ENCODE results near the gene FAM216B. TPM values are rescaled to one million over a fixed set of nuclear protein-coding genes. Genes with fewer than 3 reads are reported as not detected.

The FAM216B gene
- total and polyA plus RNA-seq, 2 experiments from 2014 or later: 0.06 TPM; not detected in 1

- Mint-ChIP-seq H3K4me3 (no peak overlapping the region), H3K27ac (no peak overlapping the region), H3K36me3 (ENCODE audit: low read depth) (peaks cover 17% of the 10 kb centered on the region; the same call in 2 of the 3 replicates), H3K27me3 (ENCODE audit: insufficient read depth, low read depth, poor library complexity) (peaks cover 1% of the 10 kb centered on the region), H3K9me3 (peaks cover 26% of the 10 kb centered on the region), H3K4me1 (peaks cover 2% of the 10 kb centered on the region; the same call in 1 of the 3 replicates)
- Histone ChIP-seq H3F3A (replicated peaks; ENCODE audit: low read depth) (no peaks in the 10 kb centered on the region), H2AFZ (no peak overlapping the region), H3K4me2 (no peak overlapping the region), H3K27me3 (ENCODE audit: insufficient read depth) (no peaks in the 10 kb centered on the region), H3K4me1 (ENCODE audit: insufficient read depth) (no peaks in the 10 kb centered on the region), H3K9me2 (ENCODE audit: insufficient read depth) (no peaks in the 10 kb centered on the region), H3K4me3 (no peak overlapping the region), H3K36me3 (ENCODE audit: insufficient read depth) (peaks cover 5% of the 10 kb centered on the region; the same call in 1 of the 2 replicates), H4K20me1 (replicated peaks; ENCODE audit: insufficient read depth) (no peaks in the 10 kb centered on the region), H3K79me2 (replicated peaks; ENCODE audit: insufficient read depth) (no peaks in the 10 kb centered on the region), H3K27ac (ENCODE audit: low read depth) (no peak overlapping the region)
- DNase-seq (ENCODE audit: low spot score): no peak
- TF ChIP-seq NANOG (IDR thresholded peaks at IDR 0.05; ENCODE audit: borderline replicate concordance) (no peak), CREB1 (CRISPR knock-in tag; IDR thresholded peaks at IDR 0.05; ENCODE audit: low read depth) (no peak), POLR2AphosphoS5 (IDR thresholded peaks at IDR 0.05; ENCODE audit: low read depth) (no peak), CTCF (conservative IDR thresholded peaks at IDR 0.05; ENCODE audit: low read depth in 2 of 2) (no peak), ZNF114 (CRISPR knock-in tag; IDR thresholded peaks at IDR 0.05) (no peak), ZNF331 (CRISPR knock-in tag; IDR thresholded peaks at IDR 0.05; ENCODE audit: low read depth) (no peak), ETS1 (IDR thresholded peaks at IDR 0.05) (no peak), JUNB (IDR thresholded peaks at IDR 0.05; ENCODE audit: unreplicated experiment) (no peak)
- ATAC-seq: no peak
These were observed 1.3 kb upstream of the FAM216B start for GRCh38 chr13:42780044-42780443.

GRCh38 chr13:42786715-42787114 lies 5.3 kb downstream of the FAM216B start:
- ATAC-seq (no peak; the same call in 2 of the 3 replicates), DNase-seq (ENCODE audit: low spot score) (no peak)
- Histone ChIP-seq H3K27me3 (ENCODE audit: insufficient read depth) (no peaks in the 10 kb centered on the region), H4K20me1 (replicated peaks; ENCODE audit: insufficient read depth) (no peaks in the 10 kb centered on the region), H3K27ac (ENCODE audit: low read depth) (no peak overlapping the region), H3K79me2 (replicated peaks; ENCODE audit: insufficient read depth) (no peaks in the 10 kb centered on the region), H3K4me1 (ENCODE audit: insufficient read depth) (peaks cover 7% of the 10 kb centered on the region), H3F3A (replicated peaks; ENCODE audit: low read depth) (no peaks in the 10 kb centered on the region), H3K9me2 (ENCODE audit: insufficient read depth) (no peaks in the 10 kb centered on the region), H3K4me3 (no peak overlapping the region), H3K36me3 (ENCODE audit: insufficient read depth) (no peaks in the 10 kb centered on the region), H3K4me2 (no peak overlapping the region), H2AFZ (peak overlapping the region; percentile 40)
- Mint-ChIP-seq H3K27ac (no peak overlapping the region), H3K4me3 (no peak overlapping the region), H3K27me3 (ENCODE audit: insufficient read depth, low read depth, poor library complexity) (peaks cover under 1% of the 10 kb centered on the region), H3K4me1 (peaks cover 7% of the 10 kb centered on the region; the same call in 2 of the 3 replicates), H3K36me3 (ENCODE audit: low read depth) (no peaks in the 10 kb centered on the region), H3K9me3 (no peaks in the 10 kb centered on the region)
- TF ChIP-seq STAT1 (IDR thresholded peaks at IDR 0.05; ENCODE audit: unreplicated experiment) (no peak), ZNF114 (CRISPR knock-in tag; IDR thresholded peaks at IDR 0.05) (no peak), REST (IDR thresholded peaks at IDR 0.05; ENCODE audit: unreplicated experiment) (no peak)

All from GM23338 (cell line).